Fibroblast of skin of right quadriceps (primary cell): ENCODE data around the gene ENG.
"Not testable (repeated sequence)": the region's sequence is repeated elsewhere in the genome, so short reads cannot be mapped to it uniquely, and the experiment has no call there.

Experiments
- DNase-seq: peaks from one replicate; pipeline ENCODE4 v3.0.0-alpha.2; 2013

Gene ENG

DNA sequence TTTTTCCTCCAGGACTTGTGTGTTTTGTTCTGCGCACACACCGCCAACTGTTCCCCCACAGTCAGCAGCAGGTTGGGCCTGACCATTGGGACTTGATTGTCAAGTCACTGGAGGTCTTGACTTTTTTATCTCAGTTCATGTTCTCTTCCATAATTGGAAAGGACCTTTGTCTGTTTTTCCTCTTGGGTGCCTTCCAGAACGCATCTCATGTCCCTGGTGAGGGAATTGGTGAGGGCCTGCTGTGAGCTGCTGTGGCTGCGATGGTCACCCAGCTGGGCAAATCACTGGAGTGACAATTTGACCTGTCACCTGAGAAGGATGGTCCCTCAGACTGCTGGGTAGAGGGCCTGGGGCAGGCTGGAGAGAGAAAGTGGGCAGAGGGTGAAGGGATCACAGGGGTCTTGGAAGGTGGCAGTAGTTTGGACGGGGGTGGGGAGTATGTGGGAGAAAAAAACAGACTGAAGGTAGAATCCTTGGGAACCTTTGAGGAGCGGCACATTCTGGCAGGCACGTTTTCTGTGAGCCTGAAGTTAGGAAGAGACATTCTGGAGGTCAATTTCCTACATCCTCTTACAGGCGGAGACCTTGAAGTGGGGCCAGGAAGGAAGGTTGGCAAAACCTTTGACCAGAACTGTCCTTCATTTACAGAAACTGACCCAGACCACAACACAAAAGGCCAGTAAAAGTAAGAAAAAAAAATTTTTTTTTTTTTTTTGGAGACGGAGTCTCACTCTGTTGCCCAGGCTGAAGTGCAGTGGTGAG lies 64.2 kb downstream of the ENG start:
- DNase-seq = no peak

DNA sequence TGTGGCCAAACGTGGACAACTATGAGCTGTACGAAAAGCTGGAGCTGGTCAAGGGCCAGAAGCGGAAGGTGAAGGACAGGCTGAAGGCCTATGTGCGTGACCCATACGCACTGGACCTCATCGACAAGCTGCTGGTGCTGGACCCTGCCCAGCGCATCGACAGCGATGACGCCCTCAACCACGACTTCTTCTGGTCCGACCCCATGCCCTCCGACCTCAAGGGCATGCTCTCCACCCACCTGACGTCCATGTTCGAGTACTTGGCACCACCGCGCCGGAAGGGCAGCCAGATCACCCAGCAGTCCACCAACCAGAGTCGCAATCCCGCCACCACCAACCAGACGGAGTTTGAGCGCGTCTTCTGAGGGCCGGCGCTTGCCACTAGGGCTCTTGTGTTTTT lies 65.3 kb downstream of the ENG start:
- DNase-seq = no peak

DNA sequence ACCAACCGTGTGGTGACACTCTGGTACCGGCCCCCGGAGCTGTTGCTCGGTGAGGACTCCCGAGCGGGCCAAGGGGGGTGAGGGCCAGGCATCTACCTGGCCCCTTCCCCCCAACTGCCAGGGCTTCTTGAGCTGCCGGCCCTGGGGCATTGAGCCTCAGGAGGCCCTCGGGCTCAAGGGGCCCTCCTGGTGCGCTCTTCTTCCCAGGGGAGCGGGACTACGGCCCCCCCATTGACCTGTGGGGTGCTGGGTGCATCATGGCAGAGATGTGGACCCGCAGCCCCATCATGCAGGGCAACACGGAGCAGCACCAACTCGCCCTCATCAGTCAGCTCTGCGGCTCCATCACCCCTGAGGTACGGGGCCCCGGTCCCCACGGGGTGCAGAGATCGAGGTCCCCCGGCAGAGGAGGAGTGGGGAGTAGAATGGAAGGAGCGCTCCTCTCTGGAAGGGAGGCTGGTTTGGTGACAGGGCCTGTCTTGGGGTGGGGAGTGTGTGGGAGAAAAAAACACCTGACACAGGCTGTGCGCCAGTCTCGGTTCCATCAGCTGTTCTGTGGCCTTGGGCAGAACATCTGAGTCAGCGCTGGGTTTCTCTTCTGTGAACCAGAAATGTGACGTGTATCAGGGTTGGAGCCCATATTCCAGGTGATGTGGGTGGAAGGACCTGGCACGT lies 66.0 kb downstream of the ENG start:
- DNase-seq = no peak

DNA sequence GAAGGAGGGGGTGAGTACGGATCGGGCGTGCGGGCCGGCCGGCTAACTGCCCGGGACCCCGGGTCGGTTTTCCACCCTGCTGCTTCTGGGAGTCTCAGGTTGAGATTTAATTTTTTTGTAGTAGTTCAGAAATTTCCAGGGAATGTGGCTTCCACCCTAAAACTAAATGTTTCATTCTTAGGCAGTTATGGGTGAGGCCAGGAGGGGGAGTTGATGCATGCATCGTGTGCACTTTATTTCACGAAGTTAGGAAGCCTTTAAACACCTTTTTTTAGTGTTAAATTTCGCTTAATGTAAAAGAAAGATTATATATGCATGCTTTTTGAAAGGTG lies 67.7 kb downstream of the ENG start:
- DNase-seq = no peak

DNA sequence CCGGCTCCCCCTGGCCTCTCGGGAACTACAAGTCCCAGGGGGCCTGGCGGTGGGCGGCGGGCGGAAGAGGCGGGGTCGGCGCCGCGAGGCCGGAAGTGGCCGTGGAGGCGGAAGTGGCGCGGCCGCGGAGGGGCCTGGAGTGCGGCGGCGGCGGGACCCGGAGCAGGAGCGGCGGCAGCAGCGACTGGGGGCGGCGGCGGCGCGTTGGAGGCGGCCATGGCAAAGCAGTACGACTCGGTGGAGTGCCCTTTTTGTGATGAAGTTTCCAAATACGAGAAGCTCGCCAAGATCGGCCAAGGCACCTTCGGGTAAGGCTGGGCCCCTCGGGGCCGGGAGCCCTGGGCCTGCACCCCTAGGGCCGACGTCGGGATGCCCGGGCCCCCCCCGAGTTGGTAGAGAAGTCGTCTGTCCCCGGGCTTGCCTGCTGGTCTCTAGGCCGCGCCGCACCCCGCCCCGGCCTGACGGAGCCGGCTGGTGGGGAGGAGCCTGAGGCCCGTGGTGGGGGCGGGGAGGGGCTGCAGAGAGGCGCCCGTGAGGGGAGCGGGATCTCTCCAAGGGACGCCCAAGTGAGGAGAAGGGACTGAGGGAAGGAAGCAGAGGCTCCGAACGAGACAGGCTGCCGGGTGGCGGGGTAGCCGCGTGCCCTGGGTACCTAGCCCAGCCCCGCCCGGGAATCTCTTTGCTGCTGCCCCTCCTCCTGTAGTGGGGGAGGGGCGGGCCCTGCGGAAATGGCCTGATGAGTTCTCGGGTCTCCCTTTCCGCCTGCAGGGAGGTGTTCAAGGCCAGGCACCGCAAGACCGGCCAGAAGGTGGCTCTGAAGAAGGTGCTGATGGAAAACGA lies 68.3 kb downstream of the ENG start, which contains the start of gene CDK9:
Gene CDK9 (plus strand): TSS at position 102 of the 840 bp plus-strand sequence. CDS start 115 bp downstream, at position 217.
- DNase-seq = peak; percentile 90

DNA sequence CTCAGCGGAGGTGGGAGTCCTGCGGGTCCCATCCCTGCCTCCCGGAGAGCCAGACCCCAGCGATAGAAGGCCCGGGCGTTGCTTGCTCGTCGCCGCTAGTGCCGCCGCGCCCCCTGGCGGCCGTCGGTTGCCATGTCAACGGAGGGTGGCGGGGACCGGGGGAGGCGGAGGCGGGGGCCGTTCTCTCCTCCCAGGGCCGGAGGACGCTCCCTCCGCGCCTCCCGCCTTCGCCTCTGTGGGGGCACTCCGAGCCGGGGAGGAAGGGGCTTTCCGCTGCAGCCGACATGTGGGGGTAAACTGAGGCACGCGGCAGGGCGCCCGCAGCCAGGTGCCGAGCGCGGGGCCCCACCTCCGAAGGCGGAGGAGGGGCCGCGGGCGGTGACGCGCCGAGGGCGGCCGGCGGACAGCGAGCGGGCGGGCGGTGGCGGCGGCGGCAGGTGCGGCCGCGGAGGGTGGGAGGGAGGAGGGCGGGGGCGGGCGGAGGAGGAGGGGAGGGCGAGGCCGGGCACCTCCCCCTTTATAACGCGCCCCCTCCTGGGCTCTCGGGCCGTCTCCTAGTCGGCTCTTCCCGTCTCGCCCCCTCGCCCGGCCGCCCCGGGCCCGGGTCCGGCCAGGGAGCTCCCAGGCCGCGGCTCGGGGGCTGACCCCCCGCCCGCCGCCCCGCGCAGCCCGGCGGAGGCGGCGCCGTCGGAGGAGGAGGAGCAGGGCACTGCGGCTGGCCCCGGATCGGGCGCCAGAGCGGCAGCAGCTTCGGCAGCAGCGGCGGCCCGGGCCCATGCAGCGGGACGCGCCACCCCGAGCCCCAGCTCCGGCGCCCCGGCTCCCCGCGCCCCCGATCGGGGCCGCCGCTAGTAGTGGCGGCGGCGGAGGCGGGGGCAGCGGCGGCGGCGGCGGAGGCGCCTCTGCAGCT lies 69.2 kb downstream of the ENG start:
- DNase-seq = peak; percentile 76

DNA sequence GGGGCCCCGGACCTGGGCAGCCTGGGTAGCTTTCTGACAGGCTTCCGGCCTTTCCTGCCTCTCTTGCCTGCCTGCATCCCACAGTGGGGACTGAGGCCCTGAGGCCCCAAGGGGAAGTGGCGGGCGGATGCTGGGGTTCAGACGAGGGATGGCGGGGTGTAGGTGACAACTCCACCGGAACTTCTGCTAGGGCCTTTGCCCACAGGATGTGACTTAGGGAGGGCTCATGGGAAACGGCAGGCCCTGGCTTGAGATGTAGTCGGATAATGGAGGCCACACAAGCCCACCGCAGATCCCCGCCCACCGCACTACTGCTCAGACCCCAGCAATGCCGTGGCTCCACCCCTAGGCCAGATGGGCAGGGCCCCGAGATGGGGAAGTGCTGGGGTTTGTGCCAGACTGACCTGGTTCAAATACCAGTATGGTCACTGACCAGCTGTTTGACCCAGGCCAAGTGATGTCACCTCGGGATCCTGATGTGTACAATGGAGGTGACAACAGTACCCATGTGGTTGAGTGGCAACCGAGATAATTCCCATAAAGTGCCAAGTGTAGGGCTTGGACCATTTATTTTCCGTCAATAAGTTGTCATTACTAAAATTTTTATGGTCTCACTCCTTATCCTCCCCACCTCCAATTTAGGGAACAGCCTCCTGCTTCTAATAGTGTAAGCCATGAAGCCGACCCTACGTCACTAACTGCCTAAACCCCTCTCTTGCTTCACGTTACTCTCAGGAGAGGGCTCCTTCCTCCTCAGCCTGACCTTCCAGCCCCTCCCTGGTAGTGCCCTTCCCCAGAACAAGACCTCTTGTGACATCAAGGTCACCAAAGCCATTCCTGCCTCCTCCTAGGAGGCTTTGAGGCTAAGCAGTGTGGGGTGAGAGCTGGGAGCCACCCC lies 71.1 kb downstream of the ENG start:
- DNase-seq = no peak

DNA sequence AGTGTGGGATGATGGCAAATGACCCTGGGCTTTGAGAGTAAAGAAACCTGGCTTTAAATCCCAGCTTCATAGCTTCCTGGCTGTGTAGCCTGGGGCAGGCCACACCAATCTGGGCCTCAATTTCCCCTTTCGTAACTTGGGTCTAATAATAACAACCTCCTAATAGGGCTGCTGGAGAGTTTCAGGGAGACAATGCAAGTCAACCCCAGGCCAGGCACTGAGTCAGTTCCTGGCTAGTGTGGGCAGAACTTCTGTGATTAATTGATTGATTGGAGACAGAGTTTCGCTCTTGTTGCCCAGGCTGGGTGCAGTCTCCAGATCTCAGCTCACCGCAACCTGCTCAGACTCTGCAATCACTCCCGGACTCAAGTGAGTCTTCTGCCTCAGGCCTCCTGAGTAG lies 72.7 kb downstream of the ENG start:
- DNase-seq = no peak

DNA sequence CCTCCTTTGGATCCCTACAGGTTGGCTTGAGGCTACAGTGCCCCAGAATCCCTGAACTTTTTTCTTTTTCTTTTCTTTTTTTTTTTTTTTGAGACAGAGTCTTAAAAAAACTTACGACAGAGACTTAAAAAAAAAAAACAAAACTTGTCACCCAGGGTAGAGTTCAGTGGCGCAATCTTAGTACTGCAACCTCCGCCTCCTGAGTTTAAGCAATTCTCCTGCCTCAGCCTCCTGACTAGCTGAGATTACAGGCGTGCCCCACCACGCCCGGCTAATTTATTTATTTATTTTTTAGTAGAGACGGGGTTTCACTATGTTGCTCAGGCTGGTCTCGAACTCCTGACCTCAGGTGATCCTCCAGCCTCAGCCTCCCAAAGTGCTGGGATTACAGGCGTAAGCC lies 73.5 kb downstream of the ENG start:
- DNase-seq = not testable (repeated sequence)

DNA sequence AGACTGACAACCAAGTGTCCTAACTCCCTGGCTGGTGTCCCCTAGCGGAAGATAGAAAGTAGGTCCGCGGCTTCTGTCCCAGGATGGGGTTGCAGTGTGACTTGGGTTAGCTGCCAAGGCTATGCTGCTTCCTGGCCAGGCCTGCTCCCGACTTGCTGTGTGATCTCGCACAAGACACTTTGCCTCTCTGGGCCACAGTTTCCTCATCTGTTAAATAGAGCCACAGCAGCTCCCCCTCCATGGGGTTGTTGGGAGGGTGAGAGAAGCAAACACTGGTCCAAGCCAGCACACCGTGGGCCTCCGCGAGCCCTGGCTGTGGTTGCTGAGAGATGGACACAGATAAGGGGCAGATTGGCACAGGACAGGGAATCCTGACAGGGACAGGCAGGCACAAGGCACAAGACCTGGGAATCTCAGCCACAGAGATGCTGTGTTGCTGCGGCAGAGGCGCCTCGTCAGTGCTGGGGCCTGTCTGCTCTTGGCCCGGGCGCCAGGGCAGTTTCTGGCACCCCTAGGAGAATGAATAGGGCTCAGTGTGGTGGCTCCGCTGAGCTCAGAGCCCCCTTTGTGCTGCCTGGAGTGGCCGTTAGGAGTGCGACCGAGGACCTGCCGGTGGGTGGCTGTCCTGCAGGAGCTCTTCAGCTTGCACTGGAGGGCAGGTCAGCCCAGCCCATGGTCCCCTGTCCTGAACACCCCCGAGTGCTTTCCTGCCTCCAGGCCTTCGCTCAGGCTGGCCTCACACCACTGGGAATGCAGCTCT lies 74.2 kb downstream of the ENG start:
- DNase-seq = no peak

DNA sequence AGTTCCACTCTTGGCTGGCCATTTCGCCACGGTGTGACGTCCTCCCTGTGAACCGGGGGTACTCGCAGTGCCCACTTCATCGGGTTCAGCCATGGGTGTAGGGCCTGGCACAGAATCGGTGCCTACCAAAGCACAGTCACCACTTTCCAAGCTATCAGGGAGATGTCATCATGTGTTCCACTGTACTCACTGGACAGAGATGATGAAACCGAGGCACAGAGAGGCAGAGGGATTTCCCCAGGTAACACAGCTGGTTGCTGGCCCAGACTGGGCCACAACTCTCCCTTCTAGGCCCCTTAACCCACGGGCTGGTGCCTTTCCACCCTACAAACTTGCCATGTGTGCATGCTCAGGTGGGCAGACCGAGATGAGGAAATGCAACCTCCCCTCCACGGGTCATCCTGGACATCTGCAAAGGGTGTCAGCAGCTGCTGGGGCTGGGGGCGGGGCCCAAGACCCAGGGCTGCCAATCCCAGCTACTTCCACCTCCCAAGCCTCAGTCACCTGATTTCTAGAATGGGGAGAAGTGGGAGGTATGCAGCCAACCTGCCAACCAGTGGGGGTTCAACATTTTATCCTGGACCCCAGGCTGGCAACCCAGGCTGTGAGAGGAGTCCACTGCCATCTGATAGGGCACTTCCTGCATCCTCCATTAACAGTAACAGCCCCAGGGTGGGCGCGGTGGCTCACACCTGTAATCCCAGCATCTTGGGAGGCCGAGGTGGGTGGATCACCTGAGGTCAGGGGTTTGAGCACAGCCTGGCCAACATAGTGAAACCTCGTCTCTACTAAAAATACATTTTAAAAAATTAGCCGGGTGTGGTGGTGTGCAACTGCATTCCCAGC lies 75.1 kb downstream of the ENG start:
- DNase-seq = no peak

DNA sequence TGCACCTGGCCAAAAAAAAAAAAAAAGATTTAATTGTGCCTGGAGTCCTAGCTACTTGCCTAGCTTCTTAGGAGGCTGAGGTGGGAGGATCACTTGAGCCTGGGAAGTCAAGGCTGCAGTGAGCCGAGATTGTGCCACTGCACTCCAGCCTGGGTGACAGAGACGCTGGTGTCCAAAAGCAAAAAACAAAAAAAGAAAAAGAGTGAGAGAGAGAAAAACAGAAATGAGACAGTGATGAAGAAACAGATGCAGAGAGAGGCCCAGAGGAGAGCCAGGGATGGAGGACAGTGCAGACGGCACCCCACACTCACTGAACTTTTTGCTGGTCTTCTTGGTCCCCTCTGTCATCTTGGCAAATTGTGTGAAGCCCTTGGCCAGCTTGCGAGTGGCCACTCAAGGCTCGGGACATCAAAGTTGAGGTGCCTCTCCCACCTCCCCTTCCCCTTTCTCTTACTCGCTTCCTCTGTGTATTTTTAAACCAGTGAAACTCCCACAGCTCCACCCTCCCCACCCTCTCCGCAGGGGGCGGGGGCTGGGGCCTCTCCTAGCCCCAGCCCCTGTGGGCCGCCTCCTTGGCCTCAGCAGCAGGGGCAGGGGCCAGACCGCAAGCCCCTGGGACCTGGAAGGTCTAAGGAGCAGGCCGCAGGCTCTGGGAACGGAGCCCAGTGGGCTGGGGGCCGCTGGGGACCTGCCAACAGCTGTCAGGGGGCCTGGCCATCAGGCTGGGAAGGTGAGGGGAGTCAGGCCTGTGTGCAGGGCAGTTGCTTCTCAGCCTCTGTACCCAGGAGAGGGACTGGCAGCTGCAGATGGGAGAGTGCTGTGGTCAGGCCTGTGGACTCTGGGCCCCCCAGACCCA lies 76.0 kb downstream of the ENG start, which contains the start of gene SH2D3C:
Gene SH2D3C (minus strand): TSS at position 387 of the 856 bp plus-strand sequence. CDS start 39 bp downstream, at position 348.
- DNase-seq = no peak

DNA sequence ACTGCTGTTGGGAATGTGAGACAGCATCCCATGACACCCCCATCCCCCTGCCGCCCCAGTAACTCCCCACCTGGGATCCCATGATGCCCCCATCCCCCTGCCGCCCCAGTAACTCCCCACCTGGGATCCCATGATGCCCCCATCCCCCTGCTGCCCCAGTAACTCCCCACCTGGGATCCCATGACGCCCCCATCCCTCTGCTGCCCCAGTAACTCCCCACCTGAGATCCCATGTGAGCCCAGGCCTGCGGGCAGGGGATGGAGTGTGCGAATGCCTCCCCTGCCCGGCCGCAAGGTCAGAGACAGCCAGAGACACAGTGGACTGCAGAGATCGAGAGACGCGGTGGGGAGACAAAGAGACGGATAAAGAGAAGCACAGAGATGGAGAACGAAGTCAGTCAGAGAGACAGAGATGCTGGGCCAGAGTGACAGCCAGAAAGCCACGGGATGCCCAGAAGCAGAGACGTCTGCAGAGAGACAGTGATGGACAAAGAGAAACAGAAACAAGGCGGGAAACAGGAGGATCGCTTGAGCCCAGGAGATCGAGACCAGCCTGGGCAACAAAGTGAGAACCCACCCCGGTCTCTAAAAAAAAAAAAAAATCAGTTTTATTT lies 77.0 kb downstream of the ENG start:
- DNase-seq = no peak

DNA sequence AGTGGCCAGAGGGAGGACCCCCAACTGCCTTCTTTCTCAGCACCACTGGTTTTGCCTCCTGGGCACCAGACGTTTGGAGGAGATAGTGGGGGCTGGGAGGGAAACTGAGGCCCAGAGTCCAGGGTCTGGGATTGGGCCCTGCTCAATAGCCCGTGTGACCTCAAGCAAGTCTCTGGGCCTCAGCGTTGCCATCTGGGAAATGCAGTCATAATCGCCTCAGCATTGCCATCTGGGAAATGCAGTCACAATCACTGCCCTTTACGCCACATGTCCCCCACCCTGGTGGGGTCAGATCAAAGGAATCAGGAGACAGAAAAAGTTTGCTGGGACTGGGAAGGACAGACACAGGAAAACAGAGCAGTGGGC lies 77.6 kb downstream of the ENG start:
- DNase-seq = no peak

DNA sequence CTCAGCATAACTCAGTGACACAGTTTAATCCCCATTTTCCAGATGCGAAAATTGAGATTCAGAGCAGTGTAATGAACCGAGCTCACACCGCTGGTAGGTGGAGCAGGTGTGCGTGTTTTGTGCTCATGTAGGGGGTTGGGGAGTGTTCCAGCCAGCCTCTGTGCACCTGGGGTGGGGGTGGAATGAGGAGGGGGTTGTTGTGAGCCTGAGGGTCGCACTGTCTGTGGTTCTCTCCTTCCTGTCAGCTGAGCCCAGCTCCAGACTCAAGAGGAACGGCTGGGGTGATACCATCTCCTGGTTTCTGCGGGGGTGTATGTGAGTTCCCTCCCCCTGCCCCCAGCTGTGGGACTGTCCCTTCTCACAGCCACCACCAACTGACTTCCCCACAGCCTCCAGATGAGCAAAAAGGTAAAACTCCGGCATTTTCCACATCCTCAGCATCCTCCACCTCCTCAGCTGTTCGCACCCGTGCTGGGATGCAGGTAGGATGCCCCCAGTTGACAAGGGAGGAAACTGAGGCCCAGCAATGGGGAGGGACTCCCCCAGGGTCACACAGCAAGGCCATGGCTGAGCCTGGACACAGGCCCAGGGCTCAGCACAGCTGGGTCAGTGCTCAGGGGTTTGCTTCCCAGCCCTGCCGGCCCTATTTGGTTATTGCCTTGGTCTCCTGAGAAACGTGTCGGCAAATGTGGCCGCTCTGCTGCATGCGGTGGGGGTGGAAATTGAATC lies 78.1 kb downstream of the ENG start:
- no peak for DNase-seq

DNA sequence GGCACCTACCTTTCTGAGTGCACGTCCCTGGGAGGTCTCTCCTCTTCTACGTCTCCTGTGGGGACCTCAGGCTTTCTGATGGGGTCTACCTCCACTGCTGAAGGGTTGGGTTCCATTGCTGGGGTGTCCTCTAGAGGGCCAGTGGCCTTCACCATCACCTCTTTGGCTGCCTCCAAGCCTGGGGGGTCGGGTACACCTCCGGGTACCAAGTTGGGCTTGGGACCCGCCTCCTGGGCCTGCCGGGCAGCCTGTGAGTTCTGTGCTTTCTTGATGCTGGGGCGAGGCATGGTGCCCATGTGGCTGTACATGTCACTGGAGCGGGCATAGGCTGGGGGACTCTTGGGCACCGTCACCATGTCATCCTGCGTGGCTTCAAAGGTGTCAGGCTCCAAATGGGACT lies 80.5 kb downstream of the ENG start:
- DNase-seq = no peak

DNA sequence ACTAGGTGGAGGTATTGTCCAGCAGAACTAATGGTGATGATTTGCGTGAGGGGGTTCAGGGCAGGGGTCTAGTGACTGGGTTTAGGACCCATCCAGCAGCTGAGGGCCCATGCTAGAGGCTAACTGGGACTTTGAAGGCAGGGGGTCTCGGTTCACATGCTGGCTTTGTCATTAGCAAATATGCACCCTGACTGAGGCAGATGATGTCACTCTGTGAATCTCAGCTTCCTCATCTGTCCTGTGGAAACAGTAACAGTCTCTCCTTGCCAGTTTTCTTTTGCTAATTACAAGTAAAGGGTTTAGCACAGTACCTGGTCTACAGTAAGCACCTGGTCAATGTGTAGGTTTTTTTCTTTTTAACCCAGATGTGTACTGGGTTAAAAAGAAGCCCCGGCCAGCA lies 81.2 kb downstream of the ENG start:
- no peak for DNase-seq

DNA sequence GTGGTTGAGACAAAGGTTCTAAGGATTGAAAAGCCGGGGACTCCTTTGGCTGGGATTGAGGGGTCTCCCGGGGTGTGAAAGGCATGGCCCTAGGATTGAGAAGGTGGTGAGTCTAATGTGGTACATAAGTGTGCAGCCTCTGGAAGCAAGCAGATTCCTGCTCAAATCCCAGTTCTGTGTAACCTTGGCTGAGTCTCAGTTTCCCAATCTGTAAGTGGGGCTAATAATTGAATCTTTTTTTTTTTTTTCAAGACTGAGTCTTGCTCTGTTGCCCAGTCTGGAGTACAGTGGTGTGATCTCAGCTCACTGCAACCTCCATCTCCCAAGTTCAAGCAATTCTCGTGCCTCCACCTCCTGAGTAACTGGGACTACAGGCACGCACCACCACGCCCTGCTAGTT lies 81.9 kb downstream of the ENG start:
- no peak for DNase-seq
